HG02973 (cell line): ENCODE results near the gene ZNF775.

Source experiments
- ATAC-seq: cut with Tn5 transposase; IDR thresholded peaks from one replicate; pipeline ENCODE4 v1.9.1; 2021; ENCODE audit warnings: moderate library complexity; ENCODE audit not compliant: unreplicated experiment

Gene ZNF775

GRCh38 chr7:150432915-150433892, 54.1 kb downstream of the ZNF775 start:
- no peak for ATAC-seq

DNA sequence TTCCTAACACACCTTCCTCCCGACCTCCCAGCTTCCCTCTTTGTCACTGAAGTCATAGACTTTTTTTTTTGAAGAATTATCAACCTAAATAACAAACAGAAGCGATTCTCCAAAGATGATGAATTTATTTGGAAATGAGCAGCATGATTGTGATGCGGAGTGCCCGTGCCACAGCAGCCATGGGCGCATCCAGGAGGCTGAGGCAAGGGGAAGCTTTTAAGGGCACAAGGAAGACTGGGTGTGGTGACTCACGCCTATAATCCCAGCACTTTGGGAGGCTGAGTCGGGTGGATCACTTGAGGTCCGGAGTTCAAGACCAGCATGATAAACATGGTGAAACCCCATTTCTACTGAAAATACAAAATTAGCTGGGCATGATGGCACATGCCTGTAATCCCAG, 55.1 kb downstream of the ZNF775 start:
- ATAC-seq: no peak

DNA sequence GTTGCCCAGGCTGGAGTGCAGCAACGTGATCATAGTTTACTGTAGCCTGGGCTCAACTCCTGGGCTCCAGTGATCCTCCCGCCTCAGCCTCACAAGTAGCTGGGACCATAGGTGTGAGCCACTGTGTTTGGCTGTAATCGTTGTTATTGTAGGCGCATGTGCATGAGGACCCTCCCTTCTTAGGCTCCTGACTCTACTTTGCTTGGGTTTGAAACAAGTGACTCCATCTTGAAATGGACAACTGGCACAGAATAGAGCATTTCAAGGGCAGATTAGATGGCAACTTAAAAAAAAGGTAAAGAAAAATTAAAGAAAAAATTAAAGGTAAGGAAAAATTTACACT, 55.9 kb downstream of the ZNF775 start:
- no peak for ATAC-seq

- ATAC-seq: peak; percentile 89
Observed at GRCh38 chr7:150435390-150436073, 56.4 kb downstream of the ZNF775 start.

DNA sequence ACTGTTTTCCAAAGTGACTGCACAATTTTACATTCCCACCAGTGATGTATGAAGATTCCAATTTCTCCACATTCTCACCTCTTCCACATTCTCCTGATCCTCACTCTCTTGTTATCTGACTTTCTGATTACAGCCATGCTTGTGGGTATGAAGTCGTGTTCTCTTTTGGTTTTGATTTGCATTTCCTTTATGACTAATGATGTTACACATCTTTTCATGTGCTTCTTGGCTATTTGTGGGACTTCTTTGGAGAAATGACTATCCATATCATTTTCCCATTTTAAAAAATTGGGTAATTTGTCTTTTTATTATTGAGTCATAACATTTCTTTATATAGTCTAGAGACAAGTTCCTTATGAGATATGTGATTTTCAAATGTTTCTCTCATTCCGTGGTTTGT, 60.8 kb downstream of the ZNF775 start:
- no peak for ATAC-seq

DNA sequence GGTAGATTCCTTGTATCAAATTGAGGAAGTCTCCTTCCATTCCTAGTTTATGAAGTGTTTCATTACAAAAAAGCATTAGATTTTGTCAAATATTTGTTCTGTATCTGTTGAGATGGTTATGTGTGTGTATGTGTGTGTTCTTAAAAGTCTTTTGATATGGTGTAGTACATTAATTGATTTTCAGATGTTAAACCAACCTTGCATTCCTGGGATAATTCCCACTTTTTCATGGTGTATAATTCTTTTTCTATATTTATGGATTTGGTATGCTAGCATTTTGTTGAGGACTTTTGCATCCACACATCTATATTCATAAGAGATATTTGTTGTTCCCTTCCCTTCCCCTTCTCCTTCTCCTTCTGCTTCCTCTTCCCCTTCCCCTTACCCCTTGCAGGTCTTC, 62.4 kb downstream of the ZNF775 start:
- ATAC-seq: no peak

DNA sequence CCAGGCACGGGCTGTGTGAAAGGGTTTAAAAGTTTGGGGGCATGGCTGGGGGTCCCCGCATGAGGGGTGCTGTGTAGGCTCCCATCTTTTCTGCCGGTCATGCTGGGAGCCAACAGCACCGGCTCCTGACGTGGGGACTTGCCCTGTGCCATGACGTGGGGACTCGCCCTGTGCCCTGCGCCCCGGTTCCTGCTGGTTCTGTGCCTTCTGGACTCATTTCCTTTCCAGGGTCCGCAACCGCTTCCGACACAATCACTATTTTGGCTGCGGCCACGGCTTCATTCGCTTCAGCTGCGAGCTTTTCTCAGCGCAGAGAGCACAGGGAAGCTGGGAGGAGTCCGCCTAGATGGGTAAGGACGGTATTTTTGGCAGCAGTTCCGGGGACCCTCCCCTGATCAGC, 63.7 kb downstream of the ZNF775 start:
- ATAC-seq: no peak

DNA sequence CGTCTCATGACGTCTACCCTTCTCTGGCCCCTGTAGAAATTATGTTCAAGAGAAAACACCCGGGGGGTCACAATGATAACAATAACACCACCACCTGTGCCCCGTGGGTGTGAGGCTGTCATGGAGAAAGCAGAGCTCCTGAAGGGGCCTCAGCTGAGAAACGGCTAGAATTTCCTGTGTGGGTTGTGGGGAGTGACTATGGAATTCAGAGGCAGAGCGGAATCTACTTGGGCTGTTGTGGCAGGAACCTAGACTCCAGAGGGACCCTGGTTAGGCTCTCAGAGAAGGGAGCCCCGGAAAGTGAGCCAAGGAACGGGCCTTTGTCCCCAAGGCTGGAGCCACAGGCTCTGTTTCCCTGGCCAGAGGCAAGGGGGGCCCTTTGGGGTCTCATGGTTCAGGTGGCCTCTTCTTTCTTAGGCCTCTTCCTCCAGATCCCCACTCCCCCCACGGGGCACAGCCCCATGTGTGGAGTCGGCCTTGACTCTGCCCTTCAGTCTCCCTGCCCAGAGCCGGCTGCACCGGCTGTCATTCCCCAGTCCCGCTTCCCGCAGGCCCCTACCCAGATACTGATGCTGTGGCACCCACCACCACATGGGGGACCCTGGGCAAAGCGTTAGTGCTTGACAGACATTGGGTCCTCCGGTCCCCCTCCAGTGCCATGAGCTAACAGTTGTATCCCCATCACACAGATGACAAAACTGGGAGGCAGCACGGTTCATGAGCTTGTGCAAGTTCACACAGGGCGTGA, 64.8 kb downstream of the ZNF775 start:
- no peak for ATAC-seq

- no peak for ATAC-seq
Observed at GRCh38 chr7:150444674-150445365, 65.7 kb downstream of the ZNF775 start.

- ATAC-seq: no peak
Observed at GRCh38 chr7:150446288-150446938, 67.3 kb downstream of the ZNF775 start.
